Activated T-cell treated with anti-CD3 and anti-CD28 coated beads for 24 hours (primary cell): ENCODE measurements around the gene BEND6.
"Not testable (repeated sequence)": the region's sequence is repeated elsewhere in the genome, so short reads cannot be mapped to it uniquely, and the experiment has no call there.

Source experiments
- DNase-seq: peaks from one replicate; pipeline ENCODE4 v3.0.0-alpha.2; 2020; ENCODE audit warnings: low read depth

Gene BEND6

DNA sequence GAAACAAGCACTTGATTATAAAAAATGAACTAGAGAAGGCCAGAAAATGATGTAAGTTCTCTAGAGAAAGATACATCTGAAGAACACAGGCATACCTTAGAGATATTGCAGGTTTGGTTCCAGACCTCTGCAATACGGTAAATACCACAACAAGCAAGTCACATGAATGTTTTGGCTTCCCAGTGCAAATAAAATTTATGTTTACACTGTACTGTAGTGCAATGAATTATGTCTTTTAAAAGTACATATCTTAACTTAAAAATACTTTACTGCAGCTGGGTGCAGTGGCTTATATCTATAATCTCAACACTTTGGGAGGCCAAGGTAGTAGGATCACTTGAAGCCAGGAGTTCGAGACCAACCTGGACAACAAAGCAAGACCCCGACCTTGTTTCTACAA lies 80.6 kb downstream of the BEND6 start:
- DNase-seq: no peak

DNA sequence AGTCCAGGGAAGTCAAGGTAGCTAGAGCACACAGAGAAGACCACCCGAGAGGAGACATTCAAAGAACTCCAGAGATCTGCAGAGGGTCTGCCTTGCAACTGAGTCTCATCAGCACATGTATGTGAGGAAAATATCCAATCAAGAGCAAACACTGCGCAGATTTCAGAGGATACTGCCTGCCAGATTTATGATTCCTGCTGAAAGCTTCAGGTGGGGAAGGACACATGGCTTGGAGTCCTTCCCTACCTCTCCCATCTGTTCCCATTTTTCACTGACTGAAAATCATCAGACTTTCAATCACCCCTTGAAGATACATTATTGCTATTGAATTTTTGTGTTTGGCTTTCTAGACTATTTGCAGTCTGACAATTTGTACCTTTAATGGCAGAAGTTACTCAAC lies 84.0 kb downstream of the BEND6 start:
- DNase-seq: no peak

DNA sequence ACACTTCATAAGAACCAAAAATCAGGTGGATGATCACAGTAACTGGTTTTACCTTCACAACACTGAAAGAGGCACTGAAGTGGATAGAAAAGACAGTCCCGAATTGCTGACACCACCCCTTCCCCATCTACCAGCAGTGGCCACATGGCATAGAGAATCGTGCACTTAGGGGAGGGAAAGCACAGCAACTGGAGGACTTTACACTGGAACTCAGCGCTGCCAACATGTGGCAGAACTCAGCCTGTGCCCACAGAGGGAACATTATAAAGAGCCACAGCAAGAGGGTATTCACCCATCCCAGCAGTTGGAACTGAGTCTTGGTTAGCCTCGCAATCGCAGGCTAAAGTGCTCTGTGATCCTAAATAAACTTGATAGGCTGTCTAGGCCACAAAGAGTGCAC lies 85.1 kb downstream of the BEND6 start:
- DNase-seq: no peak

GRCh38 chr6:57044061-57044460 lies 89.2 kb downstream of the BEND6 start:
- DNase-seq: not testable (repeated sequence)

GRCh38 chr6:57044568-57044967 lies 89.7 kb downstream of the BEND6 start:
- no peak for DNase-seq

- peak; percentile 82 for DNase-seq
Measured at GRCh38 chr6:57046332-57047256, 91.7 kb downstream of the BEND6 start, which contains the start of gene KIAA1586. TSS of gene KIAA1586 (plus strand) at chr6:57046693. CDS start at chr6:57046756, 63 bp downstream.

GRCh38 chr6:57047257-57047585 lies 92.3 kb downstream of the BEND6 start:
- DNase-seq: not testable (repeated sequence)

DNA sequence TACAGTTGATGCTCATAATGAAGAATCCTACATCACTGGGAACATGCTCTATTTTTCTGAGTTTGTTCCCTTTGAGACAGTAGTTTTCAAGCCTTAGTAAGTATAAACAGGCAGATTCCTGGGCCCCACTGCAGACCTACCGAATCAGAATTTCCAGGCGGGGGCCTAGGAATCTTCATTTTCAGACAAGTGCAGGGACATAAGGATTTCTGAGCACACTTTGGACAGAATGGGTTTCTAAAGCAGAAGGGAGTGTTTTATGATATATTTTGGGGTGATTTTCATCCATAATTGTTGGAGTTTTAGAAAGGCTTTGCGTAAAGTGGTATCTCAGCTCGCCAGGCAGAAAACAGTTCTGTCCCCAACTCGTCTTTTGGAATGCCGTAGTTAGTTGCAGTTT lies 93.0 kb downstream of the BEND6 start:
- not testable (repeated sequence) for DNase-seq

- DNase-seq: no peak
Measured at GRCh38 chr6:57048577-57048976, 93.7 kb downstream of the BEND6 start.

GRCh38 chr6:57063847-57064246 lies 108.9 kb downstream of the BEND6 start:
- DNase-seq: no peak

GRCh38 chr6:57064809-57065208 lies 109.9 kb downstream of the BEND6 start:
- no peak for DNase-seq

GRCh38 chr6:57068061-57068460 lies 113.2 kb downstream of the BEND6 start:
- DNase-seq: no peak

DNA sequence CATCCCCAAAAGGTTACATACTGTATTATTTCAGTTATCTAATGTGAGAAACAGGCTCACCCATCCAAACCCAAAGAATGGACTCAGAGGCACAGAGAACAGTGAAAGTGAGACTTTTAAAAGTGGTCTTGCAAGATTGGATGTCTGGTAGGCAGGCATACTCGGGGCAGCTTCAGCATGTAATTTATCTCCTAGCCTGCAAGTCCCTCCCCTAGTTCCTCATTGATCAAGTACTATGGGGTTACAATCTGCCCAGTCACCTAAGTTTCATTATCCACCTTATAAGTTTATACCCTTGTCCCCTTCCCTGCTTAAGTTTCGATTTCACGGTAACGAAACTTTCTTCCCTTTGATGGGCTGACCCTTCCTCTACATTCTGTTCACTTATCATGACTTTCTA lies 114.3 kb downstream of the BEND6 start:
- DNase-seq: no peak

GRCh38 chr6:57069920-57070331 lies 115.0 kb downstream of the BEND6 start:
- no peak for DNase-seq

DNA sequence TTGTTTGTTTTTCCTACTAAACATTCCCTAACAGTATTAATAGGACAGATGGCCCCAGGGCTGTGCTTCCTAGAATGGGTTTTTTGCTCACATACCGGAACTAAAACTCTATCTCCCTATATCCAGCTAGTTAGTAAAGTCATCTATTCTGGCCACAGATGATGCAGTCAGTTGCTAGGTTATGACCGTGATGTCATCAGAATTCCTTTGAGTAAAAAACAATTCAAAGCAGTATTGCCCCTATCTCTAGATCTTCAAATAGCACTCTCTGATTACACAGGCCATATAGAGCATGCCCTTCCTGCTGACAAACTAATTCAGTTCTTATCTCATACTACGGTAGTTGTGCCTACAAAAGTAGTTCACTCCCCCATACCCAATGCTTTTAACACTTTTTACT lies 117.2 kb downstream of the BEND6 start:
- DNase-seq: no peak

DNA sequence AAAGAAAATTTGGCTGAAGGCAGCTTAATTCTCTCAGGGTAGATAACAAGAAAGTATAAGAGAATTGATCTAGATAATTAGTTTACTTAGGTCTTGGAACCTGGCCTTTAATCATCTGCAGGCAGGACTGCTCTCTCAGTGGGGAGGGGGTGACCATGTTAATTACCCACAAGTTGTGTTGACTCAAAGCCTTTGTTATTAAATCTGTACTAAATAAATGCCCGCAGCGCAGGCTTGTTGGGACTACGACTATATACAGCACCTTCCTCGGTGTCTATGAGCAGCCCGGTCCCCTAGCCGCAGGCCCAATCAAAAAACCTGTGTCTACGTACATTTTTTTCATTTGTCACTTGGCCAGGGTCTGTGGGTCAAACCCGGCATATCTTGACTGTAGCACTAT lies 119.5 kb downstream of the BEND6 start:
- no peak for DNase-seq

GRCh38 chr6:57075092-57075491 lies 120.2 kb downstream of the BEND6 start:
- no peak for DNase-seq
